ENCODE data around the gene MEA1. TPM values are rescaled to one million over a fixed set of nuclear protein-coding genes. Genes with fewer than 3 reads are reported as not detected.
"Not testable (repeated sequence)": the region's sequence is repeated elsewhere in the genome, so short reads cannot be mapped to it uniquely, and the experiment has no call there.

The MEA1 gene
- total RNA-seq, 1 experiment from 2014 or later, result 102 TPM

DNA sequence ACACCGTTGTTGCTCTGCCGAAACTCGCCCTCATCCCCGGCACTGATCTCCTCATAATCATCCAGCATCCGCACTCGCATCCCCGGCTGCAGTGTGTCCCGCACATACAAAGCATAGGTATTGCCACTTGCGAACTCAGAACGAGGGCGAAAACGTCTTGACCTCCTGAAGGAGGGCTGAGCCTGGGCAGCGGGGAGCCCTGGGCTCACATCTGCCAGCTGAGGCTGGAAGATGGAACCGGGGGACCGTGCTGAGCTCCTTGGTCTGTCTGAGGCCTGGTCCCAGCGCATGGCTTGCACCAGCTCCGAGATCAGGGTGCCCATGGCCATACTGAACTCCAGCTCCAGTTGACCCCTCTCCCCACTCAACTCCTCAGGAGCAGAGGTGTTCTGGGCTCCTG is 37.2 kb upstream of the MEA1 start:
- Histone ChIP-seq H3K27me3 (ENCODE audit: control insufficient read depth, insufficient read depth, low read length) (no peaks in the 10 kb centered on the region), H3K4me3 (ENCODE audit: insufficient read depth, low read depth, low read length) (no peak overlapping the region), H3K36me3 (replicated peaks; ENCODE audit: control insufficient read depth, insufficient read depth, low read length) (peaks cover 27% of the 10 kb centered on the region)
- no peak for DNase-seq

DNA sequence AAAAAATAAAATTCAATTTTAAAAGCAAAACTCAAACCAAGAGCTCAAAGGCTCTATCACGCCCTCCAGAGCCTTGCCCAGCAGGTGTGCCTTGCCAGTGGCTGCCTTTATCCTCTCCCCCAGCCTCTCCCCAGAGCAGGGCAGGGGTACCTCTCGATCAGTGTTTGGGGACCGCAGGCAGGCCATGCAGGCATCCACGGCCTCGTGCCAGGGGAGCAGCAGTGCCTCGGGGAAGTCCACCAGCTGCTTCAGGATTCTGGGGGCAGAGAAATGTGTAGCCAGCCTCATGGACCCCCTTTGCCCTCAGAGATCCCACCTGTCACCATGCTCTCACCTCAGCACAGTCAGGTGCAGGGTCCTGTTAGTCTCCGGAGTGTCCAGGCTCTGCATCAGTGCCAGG is 34.3 kb upstream of the MEA1 start:
- DNase-seq, result no peak
- Histone ChIP-seq H3K4me3 (ENCODE audit: insufficient read depth, low read depth, low read length) (no peak overlapping the region), H3K27me3 (ENCODE audit: control insufficient read depth, insufficient read depth, low read length) (no peaks in the 10 kb centered on the region), H3K36me3 (replicated peaks; ENCODE audit: control insufficient read depth, insufficient read depth, low read length) (peaks cover 30% of the 10 kb centered on the region)

DNA sequence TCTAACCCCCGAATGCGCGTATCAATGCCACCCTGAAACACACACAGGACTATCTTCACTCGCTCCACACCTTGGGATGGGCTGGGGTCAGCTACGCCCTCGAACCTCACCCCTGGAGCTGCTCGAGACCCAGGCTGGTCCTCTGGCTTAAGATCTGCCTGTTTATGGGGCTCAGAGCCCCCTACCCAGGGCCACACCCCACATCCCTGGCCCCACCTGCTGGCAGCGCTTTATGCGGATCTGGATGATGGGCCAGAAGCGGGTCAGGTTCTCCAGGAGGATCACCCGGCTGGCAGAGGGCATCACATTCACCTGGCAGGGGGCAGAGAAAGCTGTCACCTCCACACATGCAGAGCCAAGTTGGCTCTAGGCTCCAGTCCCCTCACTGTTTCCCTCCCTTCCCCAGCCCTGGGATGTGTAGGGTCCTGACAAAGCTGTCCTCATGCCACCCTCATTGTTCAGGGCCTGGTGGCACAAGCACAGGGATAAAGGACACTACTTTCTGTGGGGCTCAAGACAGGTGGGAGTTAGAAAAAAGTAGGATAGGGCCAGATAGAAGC is 31.7 kb upstream of the MEA1 start:
- Histone ChIP-seq H3K27me3 (ENCODE audit: control insufficient read depth, insufficient read depth, low read length) (no peaks in the 10 kb centered on the region), H3K4me3 (ENCODE audit: insufficient read depth, low read depth, low read length) (no peak overlapping the region), H3K36me3 (replicated peaks; ENCODE audit: control insufficient read depth, insufficient read depth, low read length) (peaks cover 29% of the 10 kb centered on the region)
- DNase-seq, result no peak

DNA sequence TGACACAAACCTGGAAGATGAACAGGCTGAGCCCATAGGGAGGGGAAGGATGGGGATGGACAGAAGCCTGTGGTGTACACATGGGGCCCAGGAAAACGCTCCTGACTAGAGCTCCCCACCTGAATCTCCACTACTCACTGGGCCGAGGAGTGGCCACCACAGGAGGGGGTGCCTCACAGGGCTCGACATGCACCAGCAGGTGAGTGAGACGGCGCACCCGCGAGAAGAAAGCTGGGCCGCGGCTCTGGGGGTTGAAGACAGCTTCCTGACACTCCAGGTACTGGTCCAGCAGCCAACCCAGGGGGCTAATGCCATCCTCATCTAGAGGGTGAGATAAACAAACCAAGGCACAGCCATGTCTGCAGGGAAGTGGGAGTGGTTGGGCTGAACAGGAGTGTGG is 29.6 kb upstream of the MEA1 start:
- Histone ChIP-seq H3K36me3 (replicated peaks; ENCODE audit: control insufficient read depth, insufficient read depth, low read length) (peaks cover 23% of the 10 kb centered on the region), H3K4me3 (ENCODE audit: insufficient read depth, low read depth, low read length) (no peak overlapping the region), H3K27me3 (ENCODE audit: control insufficient read depth, insufficient read depth, low read length) (no peaks in the 10 kb centered on the region)
- no peak for DNase-seq

DNA sequence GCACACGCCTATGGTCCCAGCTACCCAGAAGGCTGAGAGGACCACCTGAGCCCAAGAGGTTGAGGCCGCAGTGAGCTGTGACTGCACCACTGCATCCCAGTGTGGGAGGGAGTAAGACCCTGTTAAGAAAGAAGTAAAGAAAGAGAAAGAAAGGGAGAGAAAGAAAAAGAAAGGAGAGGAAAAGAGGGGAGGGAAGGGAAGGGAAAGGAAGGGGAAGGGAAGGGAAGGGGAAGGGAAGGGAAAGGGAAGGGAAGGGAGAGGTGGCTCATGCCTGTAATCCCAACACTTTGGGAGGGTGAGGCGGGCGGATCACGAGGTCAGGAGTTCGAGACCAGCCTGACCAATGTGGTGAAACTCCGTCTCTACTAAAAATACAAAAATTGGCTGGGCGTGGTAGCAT is 27.7 kb upstream of the MEA1 start:
- H3K4me3 ChIP-seq (ENCODE audit: insufficient read depth, low read depth, low read length); DNase-seq; H3K27me3 ChIP-seq (ENCODE audit: control insufficient read depth, insufficient read depth, low read length): not testable (repeated sequence)
- H3K36me3 ChIP-seq (replicated peaks; ENCODE audit: control insufficient read depth, insufficient read depth, low read length), result peaks cover 24% of the 10 kb centered on the region

DNA sequence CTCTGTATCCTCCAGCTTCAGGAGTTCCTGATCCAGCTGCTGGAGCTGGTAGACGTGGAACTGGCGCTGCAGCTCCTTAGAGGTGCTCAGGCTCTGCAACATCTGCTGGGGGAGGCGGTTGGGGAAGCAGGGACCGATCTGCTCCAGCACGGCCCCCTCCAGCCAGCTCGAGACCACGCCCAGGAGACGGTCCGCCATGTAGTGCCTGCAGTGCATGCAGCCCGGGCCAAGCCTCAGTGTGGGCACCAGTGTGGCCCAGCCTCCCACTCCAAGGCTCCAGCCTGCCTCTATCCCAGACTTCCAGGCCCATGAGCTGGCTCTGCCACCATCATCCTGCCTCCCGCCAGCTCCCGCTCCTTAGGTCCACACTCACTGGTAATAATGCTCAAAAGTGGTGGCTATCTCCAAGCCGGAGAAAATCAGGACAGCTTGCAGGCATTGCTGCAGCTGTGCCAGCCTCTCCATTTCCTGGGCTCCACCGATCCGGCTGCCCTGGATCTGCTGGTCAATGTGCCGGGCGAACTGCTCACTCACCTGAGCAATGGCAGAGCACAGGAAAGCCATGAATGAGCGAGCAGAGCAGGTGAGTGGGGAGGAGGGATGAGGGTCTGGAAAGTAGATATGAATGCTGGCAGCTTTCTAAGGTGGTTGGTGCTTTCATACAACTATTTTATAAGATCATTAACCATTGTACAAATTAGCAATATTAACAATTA is 27.0 kb upstream of the MEA1 start:
- DNase-seq, result no peak
- peaks cover 23% of the 10 kb centered on the region for H3K36me3 ChIP-seq (replicated peaks; ENCODE audit: control insufficient read depth, insufficient read depth, low read length)

DNA sequence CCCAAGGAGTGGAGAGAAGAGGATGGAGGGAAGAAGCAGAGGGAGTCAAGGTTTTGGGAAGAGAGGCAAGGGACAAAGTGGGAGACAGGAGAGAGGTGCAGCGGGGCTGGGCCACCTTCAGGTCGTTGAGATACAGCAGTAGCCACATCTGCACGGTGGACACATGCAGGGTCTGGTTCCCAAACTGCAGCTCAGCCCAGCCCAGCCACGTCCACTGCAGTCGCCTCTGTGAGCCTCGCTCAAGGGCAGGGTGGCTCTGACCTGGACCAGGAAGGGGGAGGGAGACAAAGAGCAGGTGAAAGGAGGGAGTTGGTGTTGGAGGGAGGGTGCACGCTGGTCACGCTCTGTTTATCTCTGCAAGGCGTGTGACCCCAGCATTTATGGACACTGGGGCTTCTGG is 25.0 kb upstream of the MEA1 start:
- Histone ChIP-seq H3K27me3 (ENCODE audit: control insufficient read depth, insufficient read depth, low read length) (no peaks in the 10 kb centered on the region), H3K4me3 (ENCODE audit: insufficient read depth, low read depth, low read length) (no peak overlapping the region), H3K36me3 (replicated peaks; ENCODE audit: control insufficient read depth, insufficient read depth, low read length) (peaks cover 24% of the 10 kb centered on the region)
- no peak for DNase-seq

More for the DNA sequence above, 27.0 kb upstream of the MEA1 start:
- no peak overlapping the region for H3K4me3 ChIP-seq (ENCODE audit: insufficient read depth, low read depth, low read length)
- no peaks in the 10 kb centered on the region for H3K27me3 ChIP-seq (ENCODE audit: control insufficient read depth, insufficient read depth, low read length)

DNA sequence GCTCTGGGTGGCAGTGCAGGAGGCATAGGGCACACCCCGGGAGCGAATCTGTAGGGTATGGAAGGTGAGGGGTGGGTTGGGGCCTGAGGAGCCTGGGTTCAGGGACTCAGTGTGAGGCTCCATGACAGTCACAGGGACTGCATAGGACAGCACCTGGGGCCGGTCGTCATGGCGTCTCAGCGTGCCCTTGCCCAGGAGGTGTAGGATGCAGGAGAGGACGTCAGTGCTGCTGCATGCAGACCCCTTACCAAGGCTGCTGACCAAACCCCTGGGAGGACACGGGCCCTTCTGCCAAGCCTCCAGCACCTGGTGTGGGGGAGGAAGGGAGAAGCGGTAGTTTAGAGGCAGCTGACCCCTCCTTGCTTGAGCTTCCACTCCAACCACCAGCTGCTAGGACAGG is 24.0 kb upstream of the MEA1 start:
- no peak for DNase-seq
- H3K36me3 ChIP-seq (replicated peaks; ENCODE audit: control insufficient read depth, insufficient read depth, low read length), result peaks cover 24% of the 10 kb centered on the region
- no peaks in the 10 kb centered on the region for H3K27me3 ChIP-seq (ENCODE audit: control insufficient read depth, insufficient read depth, low read length)
- no peak overlapping the region for H3K4me3 ChIP-seq (ENCODE audit: insufficient read depth, low read depth, low read length)

DNA sequence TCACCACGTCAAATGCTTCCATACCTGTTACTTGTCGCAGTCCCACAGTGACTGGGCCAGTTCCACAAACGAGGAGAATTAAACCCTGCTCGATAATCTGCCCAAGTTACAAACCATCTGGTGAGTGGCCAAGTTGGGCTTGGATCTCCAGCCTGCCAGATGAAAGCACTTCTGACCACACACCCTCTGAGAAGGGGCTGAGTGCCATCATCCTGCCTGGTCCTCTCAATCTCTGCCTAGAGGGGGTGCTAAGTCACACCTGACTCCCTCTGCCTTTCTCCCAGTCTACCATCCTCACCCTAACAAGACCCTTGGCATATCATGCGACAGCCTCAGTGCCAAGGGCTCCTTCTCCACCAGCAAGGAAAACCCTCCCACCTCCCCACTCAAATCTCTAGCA is 23.5 kb upstream of the MEA1 start:
- DNase-seq, result no peak
- Histone ChIP-seq H3K27me3 (ENCODE audit: control insufficient read depth, insufficient read depth, low read length) (no peaks in the 10 kb centered on the region), H3K4me3 (ENCODE audit: insufficient read depth, low read depth, low read length) (no peak overlapping the region), H3K36me3 (replicated peaks; ENCODE audit: control insufficient read depth, insufficient read depth, low read length) (peaks cover 23% of the 10 kb centered on the region)

DNA sequence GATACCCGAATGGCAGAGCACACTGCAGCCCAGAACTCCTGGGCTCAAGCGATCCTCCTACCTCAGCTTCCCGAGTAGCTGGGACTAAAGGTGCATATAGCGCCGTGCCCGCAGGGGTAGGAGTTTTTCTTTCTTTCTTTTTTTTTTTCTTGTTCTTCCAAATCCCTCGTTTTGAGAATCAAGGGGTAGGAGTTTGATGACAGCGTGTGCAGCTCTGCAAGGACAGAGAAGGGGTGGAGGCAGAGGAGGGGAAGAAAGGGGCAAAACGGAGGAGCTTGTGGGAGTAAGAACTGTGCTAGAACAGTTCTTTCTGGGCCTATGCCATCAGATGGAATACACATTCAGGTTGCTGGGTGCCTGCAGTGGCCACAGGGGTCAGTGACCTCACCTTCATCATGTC is 23.0 kb upstream of the MEA1 start:
- DNase-seq, result no peak
- Histone ChIP-seq H3K27me3 (ENCODE audit: control insufficient read depth, insufficient read depth, low read length) (no peaks in the 10 kb centered on the region), H3K4me3 (ENCODE audit: insufficient read depth, low read depth, low read length) (no peak overlapping the region), H3K36me3 (replicated peaks; ENCODE audit: control insufficient read depth, insufficient read depth, low read length) (peaks cover 23% of the 10 kb centered on the region)

DNA sequence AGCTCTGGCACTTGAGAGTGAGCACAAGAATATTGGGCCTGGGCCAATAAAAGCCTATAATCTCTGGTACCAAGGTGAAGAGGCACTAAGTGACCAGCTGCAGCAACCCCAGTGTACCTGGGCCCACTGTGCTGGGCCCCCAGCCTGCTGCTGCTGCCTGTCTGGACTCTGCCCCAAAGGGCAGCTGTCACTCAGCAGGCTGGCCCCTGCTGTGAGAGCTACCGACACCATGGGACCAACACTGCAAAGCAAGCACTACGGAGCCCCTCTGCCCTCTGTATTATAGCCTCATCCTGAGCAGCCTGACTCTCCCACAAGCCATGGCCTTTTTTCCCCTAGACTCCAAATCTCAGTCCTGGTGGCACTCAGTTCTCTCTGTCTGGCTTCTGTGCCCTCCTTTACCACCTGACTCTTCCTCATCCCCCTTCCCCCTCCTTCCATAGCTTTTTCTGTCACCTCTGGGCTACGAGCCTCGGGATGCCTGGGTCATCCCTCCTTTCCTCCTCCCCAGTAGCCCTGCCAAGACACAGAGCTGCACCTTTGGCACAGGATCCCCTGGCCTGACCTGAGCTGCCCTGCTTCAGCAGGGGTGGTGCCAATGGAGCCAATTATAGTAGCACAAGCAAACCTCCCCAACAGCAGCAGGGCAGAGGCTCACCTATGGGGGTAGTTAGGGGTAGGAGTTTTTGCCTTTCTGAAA is 21.9 kb upstream of the MEA1 start:
- no peak overlapping the region for H3K4me3 ChIP-seq (ENCODE audit: insufficient read depth, low read depth, low read length)
- H3K27me3 ChIP-seq (ENCODE audit: control insufficient read depth, insufficient read depth, low read length), result no peaks in the 10 kb centered on the region
- no peak for DNase-seq
- peaks cover 20% of the 10 kb centered on the region for H3K36me3 ChIP-seq (replicated peaks; ENCODE audit: control insufficient read depth, insufficient read depth, low read length)

DNA sequence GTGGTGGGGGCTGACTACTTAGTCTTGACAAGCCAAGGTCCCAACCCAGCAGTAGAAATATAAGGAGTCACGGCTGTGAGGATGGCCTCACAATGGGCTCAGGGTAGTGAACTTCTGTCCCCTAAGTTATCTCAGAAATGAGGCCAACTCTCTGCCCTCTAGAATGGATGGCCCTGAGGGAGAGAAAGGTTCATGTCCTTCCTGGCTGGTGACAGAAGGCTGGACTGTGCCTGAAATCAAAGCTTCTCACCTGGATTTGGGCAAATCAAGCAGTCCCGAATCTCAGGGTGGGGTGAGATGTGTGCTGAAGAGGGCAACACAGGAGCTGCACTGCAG is 20.4 kb upstream of the MEA1 start:
- peaks cover 24% of the 10 kb centered on the region for H3K36me3 ChIP-seq (replicated peaks; ENCODE audit: control insufficient read depth, insufficient read depth, low read length)
- no peak for DNase-seq
- no peaks in the 10 kb centered on the region for H3K27me3 ChIP-seq (ENCODE audit: control insufficient read depth, insufficient read depth, low read length)
- no peak overlapping the region for H3K4me3 ChIP-seq (ENCODE audit: insufficient read depth, low read depth, low read length)

DNA sequence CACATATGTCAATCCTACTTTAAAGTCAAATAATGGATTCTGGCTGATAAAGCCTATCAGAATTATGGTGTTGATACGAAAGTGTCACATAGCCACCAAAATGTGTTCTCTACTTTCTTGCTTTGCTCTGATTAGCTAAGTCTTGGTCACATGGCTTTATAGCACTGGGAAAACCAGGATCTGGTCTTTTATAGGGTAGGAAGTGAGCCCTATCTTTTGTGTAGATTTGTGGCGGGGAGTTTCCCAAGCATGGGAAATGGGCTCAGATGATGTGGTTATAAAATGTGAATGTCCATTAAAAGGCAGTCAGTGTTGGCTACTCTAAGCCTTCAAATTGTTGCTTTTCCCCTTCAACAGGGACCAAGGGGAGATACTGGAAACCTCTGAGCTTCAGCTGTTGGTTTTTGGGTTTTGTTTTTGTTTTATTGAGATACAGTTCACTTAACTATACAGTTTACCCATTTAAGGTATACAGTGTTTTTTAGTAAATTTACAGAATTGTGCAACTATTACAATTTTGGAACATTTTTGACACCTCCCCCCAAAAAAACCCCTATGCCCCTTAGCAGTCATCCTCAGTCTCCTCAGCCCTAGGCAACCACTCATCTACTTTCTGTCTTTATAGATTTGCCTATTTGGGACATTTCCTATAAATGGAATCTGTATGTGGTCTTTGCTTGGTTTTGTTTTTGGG is 19.9 kb upstream of the MEA1 start:
- Histone ChIP-seq H3K4me3 (ENCODE audit: insufficient read depth, low read depth, low read length) (no peak overlapping the region), H3K27me3 (ENCODE audit: control insufficient read depth, insufficient read depth, low read length) (no peaks in the 10 kb centered on the region), H3K36me3 (replicated peaks; ENCODE audit: control insufficient read depth, insufficient read depth, low read length) (peaks cover 27% of the 10 kb centered on the region)
- no peak for DNase-seq

DNA sequence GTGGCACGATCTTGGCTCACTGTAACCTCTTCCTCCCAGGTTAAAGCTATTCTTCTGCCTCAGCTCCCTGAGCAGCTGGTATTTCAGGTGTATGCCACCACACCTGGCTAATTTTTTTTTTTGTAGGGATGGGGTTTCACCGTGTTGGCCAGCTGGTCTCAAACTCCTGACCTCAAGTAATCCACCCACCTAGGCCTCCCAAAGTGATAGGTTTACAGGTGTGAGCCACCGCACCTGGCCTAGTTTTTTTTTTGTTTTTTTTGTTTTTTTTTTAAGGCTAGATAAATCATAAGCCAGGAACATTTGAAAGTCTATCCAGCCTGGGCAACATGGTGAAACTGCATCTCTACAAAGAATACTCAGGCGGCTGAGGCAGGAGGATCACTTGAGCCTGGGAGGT is 18.6 kb upstream of the MEA1 start:
- Histone ChIP-seq H3K36me3 (replicated peaks; ENCODE audit: control insufficient read depth, insufficient read depth, low read length) (peaks cover 28% of the 10 kb centered on the region), H3K4me3 (ENCODE audit: insufficient read depth, low read depth, low read length) (no peak overlapping the region), H3K27me3 (ENCODE audit: control insufficient read depth, insufficient read depth, low read length) (no peaks in the 10 kb centered on the region)

DNA sequence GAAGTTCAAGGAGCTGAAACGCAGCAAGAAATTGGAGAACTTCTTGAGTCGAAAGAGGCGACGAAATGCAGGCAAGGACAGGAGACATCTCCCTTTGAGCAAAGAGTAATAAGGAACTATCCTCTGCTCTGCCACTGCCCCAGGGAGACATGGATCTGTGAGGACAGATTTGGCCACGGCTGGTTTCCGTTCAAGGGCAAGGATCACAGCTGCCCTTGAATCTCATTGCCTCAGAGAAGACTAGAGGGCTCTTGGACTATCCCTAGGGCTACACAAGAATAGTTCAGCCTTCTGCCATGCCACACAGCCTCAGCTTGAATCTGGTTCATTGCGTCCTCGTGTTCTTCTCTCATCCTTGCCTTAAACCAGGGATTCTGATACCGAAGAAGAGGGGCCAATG is 15.4 kb upstream of the MEA1 start:
- Histone ChIP-seq H3K36me3 (replicated peaks; ENCODE audit: control insufficient read depth, insufficient read depth, low read length) (peaks cover 43% of the 10 kb centered on the region), H3K4me3 (ENCODE audit: insufficient read depth, low read depth, low read length) (no peak overlapping the region), H3K27me3 (ENCODE audit: control insufficient read depth, insufficient read depth, low read length) (no peaks in the 10 kb centered on the region)
- DNase-seq, result no peak

More for the DNA sequence above, 18.6 kb upstream of the MEA1 start:
- DNase-seq, result no peak
